HL-60 (cell line): ENCODE results near the gene THAP5.
A peak's percentile ranks its signal among the peaks of the same experiment; 100 is the strongest.

Source experiments
- DNase-seq, 2 experiments: peaks; one replicate each; pipeline ENCODE4 v3.0.0-alpha.2; 2010 to 2020; ENCODE audit warnings: low read depth in 1 of 2, low spot score in 1 of 2
- H3K27ac ChIP-seq: fragments of 250-450 bp; sonication (Bioruptor Pico); replicated peaks from 2 replicates; pipeline ENCODE4 v1.5.1; 2020; ENCODE audit warnings: mild to moderate bottlenecking, moderate library complexity
- H3K27me3 ChIP-seq: fragments of 250-450 bp; sonication (Bioruptor Pico); 2 replicates; pipeline ENCODE4 v1.5.1; 2021; ENCODE audit warnings: mild to moderate bottlenecking, moderate library complexity; ENCODE audit not compliant: insufficient read depth, poor library complexity, severe bottlenecking
- H3K4me3 ChIP-seq: replicated peaks from 2 replicates; pipeline ENCODE4 v1.5.1; 2011; ENCODE audit warnings: mild to moderate bottlenecking, control low read depth, low read length; ENCODE audit not compliant: insufficient read depth
- CTCF ChIP-seq: IDR thresholded peaks from one replicate; pipeline ENCODE4 v1.5.1; 2011; ENCODE audit warnings: low read length, control low read depth, inconsistent platforms; ENCODE audit not compliant: insufficient read depth
- GABPA ChIP-seq: IDR thresholded peaks from 2 replicates; pipeline ENCODE4 v1.6.1; 2012; ENCODE audit warnings: low read depth
- POLR2AphosphoS5 ChIP-seq: IDR thresholded peaks from 2 replicates; pipeline ENCODE4 v1.6.1; 2012; ENCODE audit warnings: low read depth
- REST ChIP-seq: IDR thresholded peaks from 2 replicates; pipeline ENCODE4 v1.6.1; 2012; ENCODE audit warnings: low read depth; ENCODE audit not compliant: insufficient replicate concordance
- SPI1 ChIP-seq: IDR thresholded peaks from 2 replicates; pipeline ENCODE4 v1.6.1; 2012; ENCODE audit warnings: low read depth, mild to moderate bottlenecking, borderline replicate concordance

The THAP5 gene

GRCh38 chr7:108526768-108527017 lies 42.8 kb downstream of the THAP5 start:
- no peak for DNase-seq
- Histone ChIP-seq H3K27ac (peak overlapping the region; percentile 83), H3K27me3 (no peaks in the 10 kb centered on the region), H3K4me3 (peak overlapping the region; percentile 66)
- TF ChIP-seq SPI1 = no peak
- TF ChIP-seq POLR2AphosphoS5 = no peak
- no peak for TF ChIP-seq REST
- no peak for TF ChIP-seq GABPA
- no peak for TF ChIP-seq CTCF

GRCh38 chr7:108525985-108526767 lies 43.3 kb downstream of the THAP5 start, which contains the start of gene PNPLA8:
PNPLA8 (minus strand) TSS chr7:108526135; CDS start chr7:108515491, 10,644 bp downstream.
- TF ChIP-seq CTCF (no peak), SPI1 (peak; percentile 57; the same call in 1 of the 2 replicates), GABPA (peak; percentile 72), POLR2AphosphoS5 (peak; percentile 83), REST (no peak)
- no peaks in the 10 kb centered on the region for H3K27me3 ChIP-seq
- H3K27ac ChIP-seq = peak within 1 kb of the TSS; percentile 83
- peak within 1 kb of the TSS; percentile 83 for H3K4me3 ChIP-seq
- peak; percentile 96 to 100 for DNase-seq

GRCh38 chr7:108525327-108525984 lies 44.0 kb downstream of the THAP5 start:
- no peak for TF ChIP-seq POLR2AphosphoS5
- no peak; the same call in 1 of the 2 replicates for TF ChIP-seq GABPA
- no peak for TF ChIP-seq REST
- TF ChIP-seq CTCF = no peak
- TF ChIP-seq SPI1 = no peak
- Histone ChIP-seq H3K27ac (peak overlapping the region; percentile 78), H3K27me3 (no peaks in the 10 kb centered on the region), H3K4me3 (peak overlapping the region; percentile 83)
- peak in 1 of 2 experiments; percentile 77 for DNase-seq
